ENCODE results near the gene PTGES. TPM values are rescaled to one million over a fixed set of nuclear protein-coding genes. Genes with fewer than 3 reads are reported as not detected.
"Not testable (repeated sequence)": the region's sequence is repeated elsewhere in the genome, so short reads cannot be mapped to it uniquely, and the experiment has no call there.

The PTGES gene
- total RNA-seq, 4 donors from 2014 or later = 14.7 to 33.0 (median 25.7) TPM

GRCh38 chr9:129762370-129762984 lies 9.6 kb upstream of the PTGES start:
- TF ChIP-seq EP300 (IDR thresholded peaks at IDR 0.05) = peak in 1 of 2 donors; percentile 55
- WGBS, 2 donors = 33 to 43% methylated on average over 13 of the region's 13 CpGs
- Histone ChIP-seq H3K4me1 (peaks cover 0 to 31% (median 7%) of the 10 kb centered on the region in 4 donors), H3K27ac (peak overlapping the region in 3 of 4 donors; percentile 77 to 88 (median 80))
- not testable (repeated sequence) for H3K36me3 ChIP-seq, H3K27me3 ChIP-seq, H3K4me3 ChIP-seq, H3K9me3 ChIP-seq
- DNase-seq (ENCODE audit: low spot score in 2 of 2) = peak in 1 of 2 donors; percentile 43

GRCh38 chr9:129761901-129762369 lies 9.1 kb upstream of the PTGES start:
- H3K4me1 ChIP-seq = peaks cover 0 to 35% (median 7%) of the 10 kb centered on the region in 4 donors
- TF ChIP-seq EP300 (IDR thresholded peaks at IDR 0.05) (no peak), CTCF (IDR thresholded peaks at IDR 0.05) (no peak), POLR2A (IDR thresholded peaks at IDR 0.05) (no peak)
- 18 to 29% methylated on average over 6 of the region's 6 CpGs for WGBS, 2 donors
- DNase-seq (ENCODE audit: low spot score in 2 of 2) = no peak
- no peaks in the 10 kb centered on the region for H3K27me3 ChIP-seq
- no peaks in the 10 kb centered on the region for H3K9me3 ChIP-seq
- no peak overlapping the region for H3K4me3 ChIP-seq
- peak overlapping the region in 3 of 4 donors; percentile 20 to 88 (median 77) for H3K27ac ChIP-seq
- no peaks in the 10 kb centered on the region for H3K36me3 ChIP-seq

DNA sequence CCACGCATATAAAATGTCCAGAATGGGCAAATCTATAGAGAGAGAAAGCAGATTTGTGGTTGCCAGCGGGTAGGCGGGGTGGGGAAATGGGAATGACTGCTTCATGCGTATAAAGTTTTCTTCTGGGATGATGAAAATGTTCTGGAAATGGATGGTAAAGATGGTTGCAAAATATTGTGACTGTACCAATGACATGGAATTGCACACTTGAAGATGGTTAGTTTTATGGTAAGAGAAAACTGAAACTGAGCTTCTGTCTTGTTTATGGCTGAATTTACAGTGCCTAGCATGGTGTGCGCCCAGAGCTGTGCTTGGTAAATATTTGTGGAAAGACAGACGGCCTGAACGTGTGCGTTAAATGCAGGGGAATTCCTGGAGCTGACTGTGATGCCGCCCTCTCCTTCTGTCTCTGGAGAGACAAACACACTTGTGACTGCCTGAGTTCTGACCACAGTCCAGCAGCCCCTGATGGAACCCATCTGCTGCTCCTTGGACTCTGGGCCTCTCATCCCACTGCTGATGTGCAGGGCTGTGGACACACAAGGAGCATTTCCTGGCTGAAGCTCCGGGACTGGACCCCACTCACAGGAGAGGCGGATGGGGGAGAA lies 8.6 kb upstream of the PTGES start:
- H3K27me3 ChIP-seq = no peaks in the 10 kb centered on the region
- H3K4me3 ChIP-seq = no peak overlapping the region
- peaks cover 0 to 37% (median 7%) of the 10 kb centered on the region in 4 donors for H3K4me1 ChIP-seq
- H3K36me3 ChIP-seq = no peaks in the 10 kb centered on the region
- 60 to 64% methylated on average over 11 of the region's 11 CpGs for WGBS, 2 donors
- H3K9me3 ChIP-seq = no peaks in the 10 kb centered on the region
- peak overlapping the region in 3 of 4 donors; percentile 20 to 88 (median 77) for H3K27ac ChIP-seq
- no peak for DNase-seq (ENCODE audit: low spot score in 2 of 2)
- TF ChIP-seq CTCF (IDR thresholded peaks at IDR 0.05) (no peak), EP300 (IDR thresholded peaks at IDR 0.05) (no peak), POLR2A (IDR thresholded peaks at IDR 0.05) (no peak)

GRCh38 chr9:129760784-129761183 lies 7.9 kb upstream of the PTGES start:
- not testable (repeated sequence) for H3K27ac ChIP-seq; H3K27me3 ChIP-seq; H3K36me3 ChIP-seq; H3K9me3 ChIP-seq; DNase-seq (ENCODE audit: low spot score in 2 of 2); H3K4me3 ChIP-seq
- 91 to 95% methylated on average over 7 of the region's 7 CpGs for WGBS, 2 donors
- peaks cover 0 to 37% (median 7%) of the 10 kb centered on the region in 4 donors for H3K4me1 ChIP-seq

GRCh38 chr9:129759804-129760502 lies 7.1 kb upstream of the PTGES start:
- no peak overlapping the region for H3K27ac ChIP-seq
- TF ChIP-seq CTCF (IDR thresholded peaks at IDR 0.05) (no peak), POLR2A (IDR thresholded peaks at IDR 0.05) (no peak), EP300 (IDR thresholded peaks at IDR 0.05) (no peak)

GRCh38 chr9:129759319-129759718 lies 6.5 kb upstream of the PTGES start:
- Histone ChIP-seq H3K36me3 (no peaks in the 10 kb centered on the region), H3K4me3 (no peak overlapping the region), H3K27me3 (no peaks in the 10 kb centered on the region), H3K9me3 (no peaks in the 10 kb centered on the region), H3K4me1 (peaks cover 0 to 36% (median 7%) of the 10 kb centered on the region in 4 donors), H3K27ac (no peak overlapping the region)
- 83 to 85% methylated on average over 3 to 4 of the region's 4 CpGs for WGBS, 2 donors
- TF ChIP-seq CTCF (IDR thresholded peaks at IDR 0.05) (no peak), EP300 (IDR thresholded peaks at IDR 0.05) (no peak), POLR2A (IDR thresholded peaks at IDR 0.05) (no peak)
- DNase-seq (ENCODE audit: low spot score in 2 of 2) = no peak

More at GRCh38 chr9:129759804-129760502, 7.1 kb upstream of the PTGES start:
- no peaks in the 10 kb centered on the region for H3K9me3 ChIP-seq
- H3K4me1 ChIP-seq = peaks cover 0 to 37% (median 7%) of the 10 kb centered on the region in 4 donors
- 76 to 85% methylated on average over 9 to 12 of the region's 13 CpGs for WGBS, 2 donors
- H3K36me3 ChIP-seq = no peaks in the 10 kb centered on the region
- no peak overlapping the region for H3K4me3 ChIP-seq
- H3K27me3 ChIP-seq = no peaks in the 10 kb centered on the region
- DNase-seq (ENCODE audit: low spot score in 2 of 2) = no peak

Measured in tibial nerve (tissue), 4 donors.